ENCODE data around the gene ZNF497. TPM values are rescaled to one million over a fixed set of nuclear protein-coding genes. Genes with fewer than 3 reads are reported as not detected.

ZNF497 gene
- total and polyA plus RNA-seq, 2 of the 13 experiments (the other 11 are each of a cell fraction or from before 2014, with no cell fraction given): 1.5 to 1.9 TPM

GRCh38 chr19:58380662-58381459 lies 18.3 kb upstream of the ZNF497 start, which contains the start of gene ZNF837 (continued):
- TF ChIP-seq ZNF101 (CRISPR knock-in tag; IDR thresholded peaks at IDR 0.05; ENCODE audit: borderline replicate concordance, low read depth) (no peak), ZNF550 (CRISPR knock-in tag; IDR thresholded peaks at IDR 0.05; ENCODE audit: borderline replicate concordance) (no peak; the same call in 1 of the 2 replicates), PRDM15 (CRISPR knock-in tag; IDR thresholded peaks at IDR 0.05) (peak; percentile 90), ZC3H4 (CRISPR knock-in tag; IDR thresholded peaks at IDR 0.05; ENCODE audit: borderline replicate concordance) (peak; percentile 70; the same call in 1 of the 2 replicates), HOXA5 (CRISPR knock-in tag; IDR thresholded peaks at IDR 0.05) (peak; percentile 72; the same call in 1 of the 2 replicates), TRIM24 (CRISPR knock-in tag; IDR thresholded peaks at IDR 0.05) (no peak), SMAD3 (CRISPR knock-in tag; IDR thresholded peaks at IDR 0.05) (peak; percentile 56; the same call in 1 of the 2 replicates), MATR3 (CRISPR knock-in tag; IDR thresholded peaks at IDR 0.05) (no peak), ZNF567 (CRISPR knock-in tag; IDR thresholded peaks at IDR 0.05; ENCODE audit: borderline replicate concordance) (peak; percentile 87; the same call in 1 of the 2 replicates), ZNF710 (CRISPR knock-in tag; IDR thresholded peaks at IDR 0.05; ENCODE audit: borderline replicate concordance) (peak; percentile 87), FOXP1 (IDR thresholded peaks at IDR 0.05) (no peak), FOXP1 (CRISPR knock-in tag; IDR thresholded peaks at IDR 0.05) (0 out of 2 replicates have a peak, but pooled peaks have one; percentile 3), MAFF (IDR thresholded peaks at IDR 0.05; ENCODE audit: low read depth, low read length) (no peak), ZNF263 (CRISPR knock-in tag; IDR thresholded peaks at IDR 0.05) (peak; percentile 20; the same call in 1 of the 2 replicates), ZNF503 (CRISPR knock-in tag; IDR thresholded peaks at IDR 0.05) (peak; percentile 58), ZNF557 (CRISPR knock-in tag; IDR thresholded peaks at IDR 0.05) (no peak), HDAC2 (CRISPR knock-in tag; IDR thresholded peaks at IDR 0.05) (peak; percentile 72), IKZF5 (CRISPR knock-in tag; IDR thresholded peaks at IDR 0.05) (peak; percentile 83), NFYC (CRISPR knock-in tag; IDR thresholded peaks at IDR 0.05) (peak; percentile 94), REXO4 (CRISPR knock-in tag; IDR thresholded peaks at IDR 0.05; ENCODE audit: borderline replicate concordance) (no peak), NFE2L1 (CRISPR knock-in tag; IDR thresholded peaks at IDR 0.05; ENCODE audit: borderline replicate concordance) (no peak), ZNF782 (CRISPR knock-in tag; IDR thresholded peaks at IDR 0.05; ENCODE audit: borderline replicate concordance) (peak; percentile 62; the same call in 1 of the 2 replicates)
